ENCODE measurements around the gene OR7A5.

The OR7A5 gene

DNA sequence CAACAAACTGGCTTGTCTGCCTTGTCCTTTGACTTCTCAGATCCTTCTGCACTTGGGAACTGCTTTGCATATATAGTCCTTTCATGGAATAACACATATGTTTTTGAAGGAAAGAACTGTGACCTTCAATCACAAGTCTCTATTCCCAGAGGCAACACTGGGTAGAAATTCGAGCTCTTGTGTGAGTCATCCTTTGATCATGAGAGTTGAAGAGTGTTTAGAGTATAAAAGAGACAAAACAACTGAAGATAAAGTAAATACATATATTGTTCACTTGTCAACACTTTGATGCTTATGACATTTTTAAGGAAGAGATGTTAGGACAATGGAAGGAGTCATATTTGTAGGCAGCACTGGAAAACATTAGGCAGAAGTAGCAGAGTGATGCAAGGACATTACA is 5.2 kb upstream of the OR7A5 start:
- DNase-seq (ENCODE audit: low read depth, low spot score) = no peak
- TF ChIP-seq, protein P1, sequence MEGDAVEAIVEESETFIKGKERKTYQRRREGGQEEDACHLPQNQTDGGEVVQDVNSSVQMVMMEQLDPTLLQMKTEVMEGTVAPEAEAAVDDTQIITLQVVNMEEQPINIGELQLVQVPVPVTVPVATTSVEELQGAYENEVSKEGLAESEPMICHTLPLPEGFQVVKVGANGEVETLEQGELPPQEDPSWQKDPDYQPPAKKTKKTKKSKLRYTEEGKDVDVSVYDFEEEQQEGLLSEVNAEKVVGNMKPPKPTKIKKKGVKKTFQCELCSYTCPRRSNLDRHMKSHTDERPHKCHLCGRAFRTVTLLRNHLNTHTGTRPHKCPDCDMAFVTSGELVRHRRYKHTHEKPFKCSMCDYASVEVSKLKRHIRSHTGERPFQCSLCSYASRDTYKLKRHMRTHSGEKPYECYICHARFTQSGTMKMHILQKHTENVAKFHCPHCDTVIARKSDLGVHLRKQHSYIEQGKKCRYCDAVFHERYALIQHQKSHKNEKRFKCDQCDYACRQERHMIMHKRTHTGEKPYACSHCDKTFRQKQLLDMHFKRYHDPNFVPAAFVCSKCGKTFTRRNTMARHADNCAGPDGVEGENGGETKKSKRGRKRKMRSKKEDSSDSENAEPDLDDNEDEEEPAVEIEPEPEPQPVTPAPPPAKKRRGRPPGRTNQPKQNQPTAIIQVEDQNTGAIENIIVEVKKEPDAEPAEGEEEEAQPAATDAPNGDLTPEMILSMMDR (IDR thresholded peaks at IDR 0.05; ENCODE audit: low read depth, low read length) = no peak
- in situ Hi-C loops (cut with HindIII; ENCODE audit: low sequenced_read_pairs) = no loop called here
- no peak overlapping the region for H3K4me3 ChIP-seq (ENCODE audit: low read depth, low read length)

DNA sequence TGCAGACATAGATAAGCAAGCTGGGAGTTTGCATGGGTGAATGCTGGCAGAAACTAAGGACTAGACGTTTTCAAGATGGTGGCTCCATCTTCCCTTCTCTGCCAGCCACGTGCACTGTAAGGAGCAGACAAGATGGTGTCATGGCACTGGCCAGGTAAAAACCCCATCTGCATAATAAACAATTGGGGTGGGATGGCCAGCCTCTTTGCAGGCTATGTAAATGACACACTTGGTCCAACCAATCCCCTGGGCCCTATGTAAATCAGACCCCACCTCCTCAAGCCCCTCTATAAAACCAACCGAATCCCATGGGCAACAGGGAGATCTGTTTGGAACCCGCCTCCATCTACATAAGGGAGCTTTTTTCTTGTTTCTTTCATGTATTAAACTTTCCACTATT is 2.4 kb upstream of the OR7A5 start:
- TF ChIP-seq, protein P1 (IDR thresholded peaks at IDR 0.05; ENCODE audit: low read depth, low read length) = no peak
- no peak for DNase-seq (ENCODE audit: low read depth, low spot score)
- in situ Hi-C loops (cut with HindIII; ENCODE audit: low sequenced_read_pairs) = no loop called here
- no peak overlapping the region for H3K4me3 ChIP-seq (ENCODE audit: low read depth, low read length)

DNA sequence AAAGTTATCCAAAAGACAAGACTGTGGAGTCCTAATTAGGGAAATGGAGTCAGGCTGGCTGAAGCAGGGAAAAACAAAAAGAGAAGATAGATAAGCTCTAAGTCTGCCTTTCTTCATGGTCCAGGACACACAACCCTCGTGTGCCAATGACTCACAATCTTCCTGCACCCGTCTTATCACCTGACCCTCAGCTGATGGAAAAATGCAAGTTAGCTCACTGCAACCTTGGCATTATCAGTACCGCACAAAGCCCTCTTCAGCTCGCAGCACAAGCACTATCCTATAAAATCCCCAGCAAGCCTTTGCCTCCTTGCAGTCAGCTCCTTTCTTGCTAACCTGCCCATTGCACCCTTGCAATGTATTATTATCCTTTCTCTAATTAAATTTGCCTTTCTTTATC is 4.3 kb downstream of the OR7A5 start:
- no peak overlapping the region for H3K4me3 ChIP-seq (ENCODE audit: low read depth, low read length)
- TF ChIP-seq, protein P1 (IDR thresholded peaks at IDR 0.05; ENCODE audit: low read depth, low read length) = no peak
- no peak for DNase-seq (ENCODE audit: low read depth, low spot score)
- in situ Hi-C loops (cut with HindIII; ENCODE audit: low sequenced_read_pairs) = no loop called here

DNA sequence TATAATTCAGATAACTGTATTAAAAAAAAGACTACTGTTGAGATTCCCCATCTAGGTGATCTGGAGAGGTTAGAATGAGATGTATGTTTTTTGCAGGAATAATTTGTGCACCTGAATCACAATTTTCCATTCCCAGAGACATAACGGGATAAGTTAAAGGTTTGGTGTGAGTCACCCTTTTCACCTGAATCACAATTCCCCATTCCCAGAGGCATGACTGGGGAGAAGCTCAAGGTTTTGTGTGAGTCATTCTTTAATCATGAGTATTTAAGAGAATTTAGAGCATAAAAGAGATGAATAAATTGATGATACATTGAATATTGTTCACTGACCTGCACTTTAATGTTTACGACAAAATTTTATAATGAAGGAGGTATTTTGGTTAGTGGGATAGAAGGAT is 9.0 kb downstream of the OR7A5 start:
- in situ Hi-C loops (cut with HindIII; ENCODE audit: low sequenced_read_pairs) = no loop called here
- DNase-seq (ENCODE audit: low read depth, low spot score) = no peak
- H3K4me3 ChIP-seq (ENCODE audit: low read depth, low read length) = no peak overlapping the region
- TF ChIP-seq, protein P1 (IDR thresholded peaks at IDR 0.05; ENCODE audit: low read depth, low read length) = no peak

DNA sequence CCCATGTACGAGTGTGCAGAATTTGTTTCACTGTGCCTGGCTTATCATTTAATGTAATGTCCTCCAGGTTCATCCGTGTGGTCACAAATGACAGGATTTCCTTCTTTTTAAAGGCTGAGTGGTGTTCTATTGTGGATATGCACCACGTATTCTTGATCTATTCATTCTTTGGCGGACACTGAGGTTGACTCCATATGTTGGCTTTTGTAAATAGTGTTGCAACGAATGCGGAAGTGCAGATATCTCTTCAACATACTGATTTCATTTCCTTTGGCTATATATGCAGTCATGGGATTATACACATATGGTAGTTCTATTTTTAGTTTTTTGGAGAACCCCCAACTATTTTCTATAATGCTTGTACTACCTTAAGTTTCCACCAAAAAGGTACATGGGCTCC is 13.0 kb downstream of the OR7A5 start:
- no peak overlapping the region for H3K4me3 ChIP-seq (ENCODE audit: low read depth, low read length)
- TF ChIP-seq, protein P1 (IDR thresholded peaks at IDR 0.05; ENCODE audit: low read depth, low read length) = no peak
- in situ Hi-C loops (cut with HindIII; ENCODE audit: low sequenced_read_pairs) = no loop called here
- DNase-seq (ENCODE audit: low read depth, low spot score) = no peak

DNA sequence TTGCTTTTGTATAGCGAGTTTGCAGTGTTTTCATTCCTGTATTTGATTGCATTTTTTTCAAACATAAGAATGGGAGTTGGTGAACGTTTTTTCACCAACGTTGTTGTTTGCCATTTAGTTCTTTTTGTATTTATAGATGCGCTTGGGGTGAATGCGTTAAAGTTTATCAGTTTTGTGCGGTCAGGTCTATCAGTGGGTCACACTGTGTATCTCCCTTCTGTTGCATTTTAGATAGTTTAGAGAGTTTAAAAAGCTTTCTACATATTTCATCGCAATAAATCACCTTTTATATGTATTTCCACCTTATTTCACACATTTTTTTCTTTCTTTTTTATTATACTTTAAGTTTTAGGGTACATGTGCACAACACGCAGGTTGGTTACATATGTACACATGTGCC is 16.4 kb downstream of the OR7A5 start:
- in situ Hi-C loops (cut with HindIII; ENCODE audit: low sequenced_read_pairs) = no loop called here
- no peak for DNase-seq (ENCODE audit: low read depth, low spot score)
- TF ChIP-seq, protein P1 (IDR thresholded peaks at IDR 0.05; ENCODE audit: low read depth, low read length) = no peak
- H3K4me3 ChIP-seq (ENCODE audit: low read depth, low read length) = no peak overlapping the region

DNA sequence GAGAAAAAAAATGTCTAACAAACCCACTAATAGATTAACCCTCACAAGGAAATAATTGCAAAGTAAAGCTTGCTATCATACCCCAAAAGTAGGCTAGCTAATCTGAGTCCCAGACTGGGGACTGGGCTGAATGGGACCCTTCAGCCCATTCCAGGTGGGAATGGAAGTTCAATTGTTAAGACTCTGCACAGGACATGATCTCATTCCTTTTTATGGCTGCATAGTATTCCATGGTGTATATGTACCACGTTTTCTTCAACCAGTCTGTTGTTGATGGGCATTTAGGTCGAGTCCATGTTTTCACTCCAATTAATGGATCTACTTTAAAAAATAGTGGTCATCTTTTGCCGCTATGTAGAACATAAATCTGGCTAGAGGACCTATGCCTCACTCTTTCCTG is 17.9 kb downstream of the OR7A5 start:
- TF ChIP-seq, protein P1 (IDR thresholded peaks at IDR 0.05; ENCODE audit: low read depth, low read length) = no peak
- in situ Hi-C loops (cut with HindIII; ENCODE audit: low sequenced_read_pairs) = no loop called here
- H3K4me3 ChIP-seq (ENCODE audit: low read depth, low read length) = no peak overlapping the region
- DNase-seq (ENCODE audit: low read depth, low spot score) = no peak

Data from astrocyte of the spinal cord (primary cell).